ENCODE results near the gene LST1.
A peak's percentile ranks its signal among the peaks of the same experiment; 100 is the strongest.

GRCh38 chr6:31619805-31620585 is 33.9 kb downstream of the LST1 start:
- TF ChIP-seq ZNF232 (CRISPR knock-in tag; IDR thresholded peaks at IDR 0.05) (peak; percentile 64; the same call in 1 of the 2 replicates), ETV6 (CRISPR knock-in tag; IDR thresholded peaks at IDR 0.05) (0 out of 2 replicates have a peak, but pooled peaks have one; percentile 29), NFYB (CRISPR knock-in tag; conservative IDR thresholded peaks at IDR 0.05; ENCODE audit: low read depth) (peak; percentile 37; the same call in 1 of the 2 replicates), NR2C2 (CRISPR knock-in tag; IDR thresholded peaks at IDR 0.05) (no peak), MLX (CRISPR knock-in tag; IDR thresholded peaks at IDR 0.05) (no peak), E2F5 (CRISPR knock-in tag; IDR thresholded peaks at IDR 0.05) (peak; percentile 89)
- TF ChIP-seq, protein P1, sequence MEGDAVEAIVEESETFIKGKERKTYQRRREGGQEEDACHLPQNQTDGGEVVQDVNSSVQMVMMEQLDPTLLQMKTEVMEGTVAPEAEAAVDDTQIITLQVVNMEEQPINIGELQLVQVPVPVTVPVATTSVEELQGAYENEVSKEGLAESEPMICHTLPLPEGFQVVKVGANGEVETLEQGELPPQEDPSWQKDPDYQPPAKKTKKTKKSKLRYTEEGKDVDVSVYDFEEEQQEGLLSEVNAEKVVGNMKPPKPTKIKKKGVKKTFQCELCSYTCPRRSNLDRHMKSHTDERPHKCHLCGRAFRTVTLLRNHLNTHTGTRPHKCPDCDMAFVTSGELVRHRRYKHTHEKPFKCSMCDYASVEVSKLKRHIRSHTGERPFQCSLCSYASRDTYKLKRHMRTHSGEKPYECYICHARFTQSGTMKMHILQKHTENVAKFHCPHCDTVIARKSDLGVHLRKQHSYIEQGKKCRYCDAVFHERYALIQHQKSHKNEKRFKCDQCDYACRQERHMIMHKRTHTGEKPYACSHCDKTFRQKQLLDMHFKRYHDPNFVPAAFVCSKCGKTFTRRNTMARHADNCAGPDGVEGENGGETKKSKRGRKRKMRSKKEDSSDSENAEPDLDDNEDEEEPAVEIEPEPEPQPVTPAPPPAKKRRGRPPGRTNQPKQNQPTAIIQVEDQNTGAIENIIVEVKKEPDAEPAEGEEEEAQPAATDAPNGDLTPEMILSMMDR (IDR thresholded peaks at IDR 0.05) = no peak
- TF ChIP-seq, protein P2, sequence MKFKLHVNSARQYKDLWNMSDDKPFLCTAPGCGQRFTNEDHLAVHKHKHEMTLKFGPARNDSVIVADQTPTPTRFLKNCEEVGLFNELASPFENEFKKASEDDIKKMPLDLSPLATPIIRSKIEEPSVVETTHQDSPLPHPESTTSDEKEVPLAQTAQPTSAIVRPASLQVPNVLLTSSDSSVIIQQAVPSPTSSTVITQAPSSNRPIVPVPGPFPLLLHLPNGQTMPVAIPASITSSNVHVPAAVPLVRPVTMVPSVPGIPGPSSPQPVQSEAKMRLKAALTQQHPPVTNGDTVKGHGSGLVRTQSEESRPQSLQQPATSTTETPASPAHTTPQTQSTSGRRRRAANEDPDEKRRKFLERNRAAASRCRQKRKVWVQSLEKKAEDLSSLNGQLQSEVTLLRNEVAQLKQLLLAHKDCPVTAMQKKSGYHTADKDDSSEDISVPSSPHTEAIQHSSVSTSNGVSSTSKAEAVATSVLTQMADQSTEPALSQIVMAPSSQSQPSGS (CRISPR knock-in tag; IDR thresholded peaks at IDR 0.05; ENCODE audit: borderline replicate concordance, low read depth) = no peak
- TF ChIP-seq, protein P3, sequence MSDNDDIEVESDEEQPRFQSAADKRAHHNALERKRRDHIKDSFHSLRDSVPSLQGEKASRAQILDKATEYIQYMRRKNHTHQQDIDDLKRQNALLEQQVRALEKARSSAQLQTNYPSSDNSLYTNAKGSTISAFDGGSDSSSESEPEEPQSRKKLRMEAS (CRISPR knock-in tag; IDR thresholded peaks at IDR 0.05) = peak; percentile 84

All from WTC11 (cell line).